Measurements from ENCODE around the gene AGTPBP1. TPM values are rescaled to one million over a fixed set of nuclear protein-coding genes. Genes with fewer than 3 reads are reported as not detected.

Gene AGTPBP1
- total and polyA plus RNA-seq, 2 experiments from 2014 or later = 31.4 to 58.0 TPM

GRCh38 chr9:85594316-85594715 is 147.4 kb downstream of the AGTPBP1 start (continued):
- TF ChIP-seq ZNF331 (CRISPR knock-in tag; IDR thresholded peaks at IDR 0.05; ENCODE audit: low read depth) = no peak

GRCh38 chr9:85586684-85587083 is 155.1 kb downstream of the AGTPBP1 start:
- Histone ChIP-seq H3K4me3 (no peak overlapping the region), H4K20me1 (replicated peaks; ENCODE audit: insufficient read depth) (no peaks in the 10 kb centered on the region), H3K4me1 (ENCODE audit: insufficient read depth) (no peaks in the 10 kb centered on the region), H3K27me3 (ENCODE audit: insufficient read depth) (no peaks in the 10 kb centered on the region), H2AFZ (no peak overlapping the region), H3K27ac (ENCODE audit: low read depth) (no peak overlapping the region), H3K79me2 (replicated peaks; ENCODE audit: insufficient read depth) (no peaks in the 10 kb centered on the region), H3K36me3 (ENCODE audit: insufficient read depth) (no peaks in the 10 kb centered on the region), H3F3A (replicated peaks; ENCODE audit: low read depth) (no peaks in the 10 kb centered on the region), H3K9me2 (ENCODE audit: insufficient read depth) (no peaks in the 10 kb centered on the region), H3K4me2 (no peak overlapping the region)
- Mint-ChIP-seq H3K4me3 (no peak overlapping the region), H3K9me3 (no peaks in the 10 kb centered on the region), H3K36me3 (ENCODE audit: low read depth) (no peaks in the 10 kb centered on the region; the same call in 2 of the 3 replicates), H3K4me1 (peaks cover 2% of the 10 kb centered on the region; the same call in 1 of the 3 replicates), H3K27me3 (ENCODE audit: insufficient read depth, low read depth, poor library complexity) (peaks cover 2% of the 10 kb centered on the region), H3K27ac (no peak overlapping the region)
- ATAC-seq (no peak), DNase-seq (ENCODE audit: low spot score) (no peak)
- TF ChIP-seq JUNB (IDR thresholded peaks at IDR 0.05; ENCODE audit: unreplicated experiment) (no peak), ZNF462 (CRISPR knock-in tag; IDR thresholded peaks at IDR 0.05) (no peak), CTCF (conservative IDR thresholded peaks at IDR 0.05; ENCODE audit: low read depth in 2 of 2) (no peak)
